H54 (cell line): ENCODE data around the gene MSX1.

Source experiments
- DNase-seq: peaks from one replicate; pipeline ENCODE4 v3.0.0; 2011; ENCODE audit warnings: low spot score, mixed read lengths; ENCODE audit not compliant: insufficient read length
- FAIRE-seq: peaks from 3 replicates; lab custom pipeline; 2011; peaks lifted over from hg19 to GRCh38; lab: Jason Lieb, UNC
- POLR2A ChIP-seq: IDR thresholded peaks from 2 replicates; pipeline ENCODE4 v1.6.1; 2011; ENCODE audit warnings: low read depth, mild to moderate bottlenecking, low read length

MSX1 gene

GRCh38 chr4:4866124-4866865 lies 6.8 kb downstream of the MSX1 start:
- no peak for FAIRE-seq
- DNase-seq: no peak
- TF ChIP-seq POLR2A: no peak

DNA sequence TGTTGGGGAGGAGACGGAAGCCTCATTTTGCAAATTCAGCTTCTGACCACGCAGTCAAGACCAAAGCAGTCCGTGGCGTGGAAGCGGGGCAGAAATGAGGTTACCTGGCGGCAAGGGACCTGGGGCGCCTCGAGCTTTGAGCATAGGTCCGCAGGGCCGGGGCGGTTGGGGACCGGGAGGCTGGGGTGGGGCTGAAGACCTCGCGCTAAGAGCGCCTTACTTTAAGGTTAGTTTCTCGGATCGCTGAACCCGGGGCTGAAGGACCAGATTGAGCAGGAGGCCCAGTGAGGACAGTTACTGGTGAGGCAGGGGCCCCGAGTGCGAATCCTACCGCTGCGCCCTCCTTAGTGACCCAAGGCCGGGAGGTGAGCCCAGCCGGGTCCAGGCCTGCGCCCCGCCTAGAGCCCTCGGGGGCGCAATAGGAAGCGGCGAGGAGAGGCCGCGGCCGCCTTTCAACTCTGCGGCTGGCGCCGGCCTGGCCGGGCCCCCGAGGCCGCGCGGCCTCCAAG lies 7.5 kb downstream of the MSX1 start:
- DNase-seq: no peak
- no peak for FAIRE-seq
- no peak for TF ChIP-seq POLR2A

- TF ChIP-seq POLR2A: no peak
- FAIRE-seq: no peak
- no peak for DNase-seq
Measured at GRCh38 chr4:4867375-4868039, 8.0 kb downstream of the MSX1 start.

- DNase-seq (no peak), FAIRE-seq (no peak)
- no peak for TF ChIP-seq POLR2A
Measured at GRCh38 chr4:4868040-4868757, 8.7 kb downstream of the MSX1 start.

DNA sequence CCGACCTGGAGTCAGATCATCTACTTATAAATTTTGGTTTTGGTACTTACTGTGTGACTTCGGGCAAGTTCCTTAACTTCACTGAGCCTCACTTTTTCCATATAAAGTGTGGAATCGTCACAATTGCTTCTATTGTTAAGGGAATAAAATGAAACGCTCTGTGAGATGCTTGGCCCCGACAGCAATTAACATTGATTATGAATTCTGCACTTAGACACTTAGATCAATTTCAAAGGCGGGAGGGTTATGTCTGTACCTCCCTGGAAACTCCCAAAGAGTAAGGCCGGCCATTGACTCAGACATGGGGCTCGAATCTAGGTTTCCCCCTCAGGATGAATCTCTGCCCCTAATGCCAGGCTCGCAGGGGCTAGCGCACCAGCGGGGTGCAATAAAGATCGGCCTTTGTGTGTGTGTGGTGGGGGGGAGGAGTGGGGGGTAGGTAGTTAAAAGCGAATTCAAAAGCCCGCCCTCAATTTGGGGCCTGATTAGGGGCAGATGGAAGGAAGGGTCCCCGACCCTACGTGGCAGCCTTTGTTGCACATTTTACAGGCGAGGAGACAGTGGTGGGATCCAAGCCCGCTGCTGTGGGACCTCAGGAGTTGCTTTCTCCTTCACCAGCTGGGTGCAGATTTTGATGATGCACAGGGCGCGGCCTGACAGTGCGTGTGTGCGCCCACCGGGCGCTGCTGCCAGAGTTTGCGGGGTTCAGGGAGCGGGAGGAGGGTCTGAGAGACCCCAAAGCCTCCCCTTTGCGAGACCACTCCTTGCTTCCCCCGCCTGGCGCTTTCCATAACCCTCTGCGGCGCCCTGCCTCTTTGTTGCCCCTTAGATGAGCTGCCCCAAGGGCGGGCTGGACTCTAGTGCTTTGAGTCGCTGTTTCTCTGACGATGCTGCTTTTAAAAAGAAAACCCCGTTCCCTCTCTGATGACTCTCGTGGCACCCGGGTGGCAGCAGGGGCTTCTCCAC lies 9.6 kb downstream of the MSX1 start:
- no peak for FAIRE-seq
- no peak for TF ChIP-seq POLR2A
- no peak for DNase-seq

DNA sequence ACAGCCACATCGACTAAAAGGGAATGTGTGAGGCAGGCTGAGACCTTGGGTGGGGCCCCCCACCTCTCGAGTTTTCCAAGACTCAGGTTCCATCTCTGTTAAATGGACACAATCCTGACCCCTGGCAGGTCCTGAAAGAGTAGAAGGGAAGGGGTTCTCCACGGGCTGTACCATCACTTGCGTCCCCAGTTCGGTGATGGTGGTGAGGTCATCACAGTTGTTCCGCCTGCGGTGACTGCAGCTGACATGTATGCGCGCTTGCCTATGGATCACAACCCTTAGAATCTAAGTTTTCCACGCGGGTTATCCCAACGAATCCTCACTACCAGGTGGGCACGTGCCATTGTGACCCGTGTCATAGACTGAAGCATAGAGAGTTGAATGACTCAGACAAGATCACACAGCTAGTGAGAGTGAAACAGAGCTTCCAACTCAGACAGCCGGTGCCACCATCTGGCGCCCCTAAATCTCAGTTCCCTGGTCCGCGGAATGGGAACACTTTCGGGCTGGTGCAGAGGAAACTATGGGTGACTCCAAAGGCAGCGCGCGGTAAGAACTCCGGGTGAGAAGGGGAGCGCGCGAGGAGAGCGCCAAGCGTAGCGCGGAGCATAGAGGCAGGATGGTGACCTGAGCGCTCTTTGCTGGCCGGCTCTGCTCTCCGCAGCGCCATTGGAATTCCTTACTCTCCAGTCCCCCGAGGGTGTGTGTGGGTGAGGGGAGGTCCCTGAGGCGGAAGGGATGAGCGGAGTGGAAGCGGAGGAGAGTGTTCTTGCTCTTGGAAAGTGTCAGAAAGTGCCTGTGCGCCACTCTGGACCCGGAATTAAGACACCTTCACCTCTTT lies 10.5 kb downstream of the MSX1 start:
- no peak for TF ChIP-seq POLR2A
- DNase-seq (no peak), FAIRE-seq (no peak)

DNA sequence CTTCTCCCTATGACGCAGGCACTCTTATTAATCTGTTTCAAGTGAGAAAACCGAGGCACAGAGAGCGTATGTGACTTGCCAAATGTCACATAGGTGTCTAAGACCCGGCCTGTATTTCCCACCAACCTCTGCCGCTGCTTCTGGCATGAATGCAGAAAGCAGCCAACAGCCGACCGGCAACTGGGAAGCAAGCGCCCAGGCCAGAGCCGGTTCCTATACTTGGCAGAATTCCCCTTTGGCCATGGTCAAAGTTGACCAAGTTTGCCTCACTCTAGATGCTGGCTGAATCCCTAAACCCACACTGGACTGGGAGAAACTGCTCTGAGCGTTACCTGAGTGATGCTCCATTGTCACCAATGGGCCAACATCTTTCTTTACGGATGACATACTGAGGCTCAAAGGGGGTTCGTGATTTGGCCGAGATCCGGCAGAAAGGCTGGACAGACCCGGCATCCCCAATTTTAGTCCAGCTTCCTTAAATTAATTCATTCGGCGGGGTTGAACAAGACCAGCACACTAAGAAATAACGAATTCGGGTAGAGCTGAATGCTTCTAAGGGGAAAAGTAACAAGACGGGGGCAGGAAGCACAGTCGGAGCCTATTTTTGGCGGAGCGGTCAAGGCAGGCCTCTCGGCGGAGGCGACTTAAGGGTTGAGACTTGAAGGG lies 11.2 kb downstream of the MSX1 start:
- no peak for DNase-seq
- no peak for FAIRE-seq
- TF ChIP-seq POLR2A: no peak

DNA sequence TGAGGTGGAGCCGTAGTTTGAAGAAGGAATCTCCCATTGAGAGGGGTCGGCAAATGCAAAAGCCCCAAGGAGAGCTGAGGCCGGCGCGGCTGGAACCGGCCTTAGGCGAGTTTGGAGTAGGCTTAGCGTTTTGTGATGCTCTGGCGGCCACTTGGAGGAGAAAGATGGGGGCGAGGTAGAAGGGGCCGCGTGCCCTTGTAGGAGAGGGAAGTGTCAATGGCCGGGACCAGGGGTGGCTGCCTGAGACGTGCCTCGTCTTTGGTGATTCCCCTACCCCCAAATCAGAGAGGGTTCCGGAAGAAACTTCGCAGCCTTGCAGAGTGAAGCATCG lies 11.7 kb downstream of the MSX1 start:
- no peak for DNase-seq
- no peak for TF ChIP-seq POLR2A
- no peak for FAIRE-seq

DNA sequence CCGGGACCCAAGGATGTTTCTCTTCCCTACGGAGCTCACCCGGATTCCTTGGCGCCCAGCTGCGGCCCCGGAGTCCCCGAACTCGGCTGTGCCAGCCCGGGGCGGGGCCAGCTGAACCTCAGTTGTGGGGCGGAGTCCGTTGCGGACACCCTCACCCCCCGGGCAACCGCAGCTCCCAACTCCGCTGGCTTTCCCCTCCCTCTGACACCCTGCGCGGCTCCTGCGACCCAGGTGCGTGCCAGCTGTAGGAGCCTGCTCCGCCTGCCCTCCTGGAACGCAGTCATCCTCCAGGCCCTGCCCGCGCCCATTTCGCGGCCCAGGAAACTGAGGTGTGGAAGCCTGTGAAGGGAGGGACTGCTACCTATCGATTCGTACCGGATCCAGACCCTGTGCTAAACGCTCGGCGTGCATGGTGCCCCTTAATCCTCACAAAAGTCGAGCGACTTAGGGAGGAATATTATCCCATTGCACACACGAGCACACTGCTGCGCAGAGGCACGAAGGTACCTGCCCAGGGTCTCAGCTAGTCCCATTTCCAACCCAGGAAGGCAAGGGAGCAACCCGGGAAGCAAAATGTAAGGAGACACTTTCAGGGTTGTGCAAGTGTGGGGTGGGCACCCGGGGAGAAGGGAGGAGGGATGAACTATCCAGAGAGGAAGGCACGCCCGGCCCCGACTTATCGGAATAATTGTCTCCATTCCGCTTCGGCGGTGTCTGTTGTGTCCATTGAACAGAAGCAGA lies 12.3 kb downstream of the MSX1 start:
- FAIRE-seq: no peak
- DNase-seq: no peak
- TF ChIP-seq POLR2A: no peak

DNA sequence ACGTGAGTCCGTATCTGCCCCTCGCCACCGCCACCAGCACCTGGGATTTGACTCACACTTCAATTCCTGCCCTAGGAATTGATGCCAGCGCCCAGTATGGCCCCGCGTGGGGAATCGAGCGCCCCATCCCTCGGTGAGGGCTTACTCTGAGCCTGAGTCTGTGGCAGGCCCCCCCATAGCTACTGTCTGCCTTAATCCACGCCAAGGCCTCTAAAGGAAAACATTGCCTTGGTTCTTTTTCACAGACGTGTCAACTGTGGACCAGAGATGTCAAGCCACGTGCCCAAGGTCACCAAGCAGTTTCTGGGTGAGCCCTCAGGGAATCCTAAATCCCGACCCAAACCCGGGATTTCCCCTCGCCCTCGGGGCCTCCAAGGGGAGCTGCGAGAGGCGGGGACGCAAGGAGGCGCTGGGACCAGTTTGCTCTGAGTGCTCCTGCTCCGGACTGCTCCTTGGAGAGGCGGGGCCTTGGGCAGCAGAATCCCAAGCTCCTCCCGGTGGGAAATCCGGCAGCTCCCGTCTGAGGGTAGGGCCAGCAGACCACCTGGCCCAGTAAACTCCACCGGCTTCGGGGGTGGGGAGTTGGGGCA lies 12.9 kb downstream of the MSX1 start:
- no peak for DNase-seq
- FAIRE-seq: no peak
- TF ChIP-seq POLR2A: no peak

- no peak for DNase-seq
- FAIRE-seq: no peak
- TF ChIP-seq POLR2A: no peak
Measured at GRCh38 chr4:4873203-4873602, 13.7 kb downstream of the MSX1 start.
